Measurements from ENCODE around the gene DNMT1. TPM values are rescaled to one million over a fixed set of nuclear protein-coding genes. Genes with fewer than 3 reads are reported as not detected.
"Not testable (repeated sequence)": the region's sequence is repeated elsewhere in the genome, so short reads cannot be mapped to it uniquely, and the experiment has no call there.

DNMT1 gene
- 100 to 1,000 TPM; 372 to 379 TPM for total RNA-seq

DNA sequence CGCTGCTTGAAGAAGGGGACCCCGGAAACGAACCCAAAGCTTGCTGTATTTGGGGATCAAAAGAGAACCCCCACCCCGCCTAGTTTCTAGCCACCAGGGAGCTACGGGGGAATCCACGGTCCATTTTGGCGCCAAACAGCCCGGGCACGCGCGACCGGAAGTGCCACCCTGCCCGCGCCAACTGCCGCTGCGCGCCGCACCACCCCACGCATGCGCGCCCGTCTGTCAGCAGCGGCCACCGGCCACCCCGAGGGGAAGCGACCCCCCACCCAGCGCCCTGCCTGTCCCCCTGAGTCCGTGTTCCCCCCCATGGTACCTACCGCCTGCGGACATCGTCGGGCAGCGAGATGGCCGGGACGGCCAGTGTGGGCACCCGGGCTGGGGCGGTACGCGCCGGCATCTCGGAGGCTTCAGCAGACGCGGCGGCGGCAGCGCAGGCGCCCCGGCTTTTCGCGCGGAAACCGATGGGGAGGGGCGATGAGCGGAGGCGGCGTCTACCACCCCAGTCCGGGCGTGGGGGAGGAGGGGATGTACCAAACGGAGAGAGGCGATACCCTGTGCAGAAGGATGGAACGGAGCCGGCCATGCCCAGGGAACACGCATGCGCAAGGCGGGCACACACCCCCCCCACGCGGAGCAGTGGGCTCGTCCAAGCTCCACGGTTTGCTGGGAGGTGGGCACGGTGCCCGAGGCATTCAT is at the start of gene DNMT1:
DNMT1 (minus strand) TSS at position 454 of the 699 bp plus-strand sequence; CDS start at position 400, 54 bp downstream.
- no peak for TF ChIP-seq CTCF (IDR thresholded peaks at IDR 0.05)
- ChIA-PET POLR2A (interaction anchor here (0.6 to 3.7 kb wide), 26 partner anchors 9 to 99 kb away, joined by 3 to 23 read pairs (median 4); partner anchors contain the start of genes ANGPTL6, ICAM1, MRPL4 and P2RY11), CTCF (interaction anchor here (0.7 to 4.7 kb wide), 6 partner anchors 33 to 96 kb away, joined by 3 to 24 read pairs (median 5); no protein-coding TSS in a partner anchor)
- peaks cover 43% of the 10 kb centered on the region for H3K4me1 Mint-ChIP-seq (ENCODE audit: low read depth)
- H3K9me3 Mint-ChIP-seq: no peaks in the 10 kb centered on the region
- peak within 1 kb of the TSS; percentile 97 for H3K27ac Mint-ChIP-seq
- peak within 1 kb of the TSS; percentile 94 for H3K4me3 Mint-ChIP-seq
- no peaks in the 10 kb centered on the region for H3K27me3 Mint-ChIP-seq
- intact Hi-C loops (cut with micrococcal nuclease): loop anchor here (5.0 kb wide), 1 partner anchor 58 kb away; the partner anchor contains the start of gene MRPL4
- ATAC-seq (peak; percentile 96), DNase-seq (peak; percentile 99)
- H3K36me3 Mint-ChIP-seq (ENCODE audit: low read depth): peaks cover 35% of the 10 kb centered on the region

GRCh38 chr19:10243606-10244005 is 48.9 kb upstream of the DNMT1 start:
- TF ChIP-seq CTCF (IDR thresholded peaks at IDR 0.05): no peak
- Mint-ChIP-seq H3K9me3 (no peaks in the 10 kb centered on the region), H3K36me3 (ENCODE audit: low read depth) (no peaks in the 10 kb centered on the region), H3K4me1 (ENCODE audit: low read depth) (peaks cover 8% of the 10 kb centered on the region), H3K4me3 (no peak overlapping the region), H3K27me3 (no peaks in the 10 kb centered on the region), H3K27ac (no peak overlapping the region)
- intact Hi-C loops (cut with micrococcal nuclease): no loop called here
- DNase-seq (no peak), ATAC-seq (no peak)
- ChIA-PET POLR2A (no interaction called here), CTCF (no interaction called here)

GRCh38 chr19:10241826-10242449 is 47.2 kb upstream of the DNMT1 start:
- ATAC-seq; H3K9me3 Mint-ChIP-seq; H3K36me3 Mint-ChIP-seq (ENCODE audit: low read depth); H3K27ac Mint-ChIP-seq; H3K27me3 Mint-ChIP-seq; H3K4me1 Mint-ChIP-seq (ENCODE audit: low read depth); DNase-seq; intact Hi-C loops (cut with micrococcal nuclease); CTCF ChIA-PET; H3K4me3 Mint-ChIP-seq: not testable (repeated sequence)
- POLR2A ChIA-PET: interaction anchor here (0.6 kb wide), 2 partner anchors 304 to 349 kb away, joined by 3 read pairs; no protein-coding TSS in a partner anchor

- ChIA-PET POLR2A (interaction anchor here (0.6 kb wide), 1 partner anchor 47 kb away, joined by 3 read pairs; no protein-coding TSS in a partner anchor), CTCF (interaction anchor here (1.3 kb wide), 2 partner anchors 12 to 68 kb away, joined by 3 to 11 read pairs; no protein-coding TSS in a partner anchor)
- intact Hi-C loops (cut with micrococcal nuclease): no loop called here
- H3K27ac Mint-ChIP-seq: no peak overlapping the region
- no peak for ATAC-seq
- H3K36me3 Mint-ChIP-seq (ENCODE audit: low read depth): no peaks in the 10 kb centered on the region
- H3K27me3 Mint-ChIP-seq: no peaks in the 10 kb centered on the region
- no peak for TF ChIP-seq CTCF (IDR thresholded peaks at IDR 0.05)
- H3K4me3 Mint-ChIP-seq: no peak overlapping the region
- peak; percentile 32 for DNase-seq
- H3K4me1 Mint-ChIP-seq (ENCODE audit: low read depth): peaks cover 23% of the 10 kb centered on the region
- H3K9me3 Mint-ChIP-seq: no peaks in the 10 kb centered on the region
Measured at GRCh38 chr19:10238172-10238783, 43.5 kb upstream of the DNMT1 start.

DNA sequence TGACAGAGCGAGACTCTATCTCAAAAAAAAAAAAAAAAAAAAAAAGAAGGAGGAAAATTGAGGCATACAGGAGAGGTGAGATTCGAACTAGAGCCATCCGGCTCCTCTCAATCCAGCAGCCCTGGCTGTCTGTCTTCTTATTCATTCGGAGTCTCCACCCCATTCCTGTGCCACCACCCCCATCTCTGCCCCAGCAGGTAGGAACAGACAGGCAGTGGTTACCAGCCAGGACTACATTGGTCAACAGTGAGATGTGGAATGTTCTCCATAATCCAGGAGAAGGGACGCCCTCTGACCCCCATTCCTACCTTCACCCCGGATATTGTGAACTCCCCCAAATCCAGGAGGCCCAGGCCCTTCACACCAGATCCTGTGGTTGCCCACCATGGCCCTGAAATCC is 42.9 kb upstream of the DNMT1 start:
- CTCF ChIA-PET: interaction anchor here (1.7 kb wide), 1 partner anchor 307 kb away, joined by 5 read pairs; no protein-coding TSS in a partner anchor
- H3K27me3 Mint-ChIP-seq: no peaks in the 10 kb centered on the region
- H3K4me1 Mint-ChIP-seq (ENCODE audit: low read depth): peaks cover 23% of the 10 kb centered on the region
- H3K9me3 Mint-ChIP-seq: no peaks in the 10 kb centered on the region
- H3K4me3 Mint-ChIP-seq: no peak overlapping the region
- no peak overlapping the region for H3K27ac Mint-ChIP-seq
- no peak for ATAC-seq
- H3K36me3 Mint-ChIP-seq (ENCODE audit: low read depth): no peaks in the 10 kb centered on the region
- POLR2A ChIA-PET: no interaction called here
- DNase-seq: no peak
- intact Hi-C loops (cut with micrococcal nuclease): no loop called here
- TF ChIP-seq CTCF (IDR thresholded peaks at IDR 0.05): no peak

DNA sequence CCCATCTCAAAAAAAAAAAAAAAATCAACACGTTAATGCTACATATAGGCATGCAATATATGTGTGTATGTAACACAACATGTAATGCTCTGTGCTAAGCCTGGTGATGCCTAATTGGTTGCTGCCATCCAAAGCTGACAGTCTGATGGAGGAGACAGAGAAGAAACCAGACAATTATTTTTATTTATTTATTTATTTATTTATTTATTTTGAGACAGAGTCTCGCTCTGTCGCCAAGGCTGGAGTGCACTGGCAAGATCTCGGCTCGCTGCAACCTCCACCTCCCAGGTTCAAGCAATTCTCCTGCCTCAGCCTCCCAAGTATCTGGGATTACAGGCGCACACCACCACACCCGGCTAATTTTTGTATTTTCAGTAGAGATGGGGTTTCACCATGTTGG is 40.7 kb upstream of the DNMT1 start:
- H3K36me3 Mint-ChIP-seq (ENCODE audit: low read depth); intact Hi-C loops (cut with micrococcal nuclease); H3K9me3 Mint-ChIP-seq; DNase-seq; ATAC-seq; H3K27me3 Mint-ChIP-seq: not testable (repeated sequence)
- peaks cover 25% of the 10 kb centered on the region for H3K4me1 Mint-ChIP-seq (ENCODE audit: low read depth)
- ChIA-PET CTCF (interaction anchor here (0.8 to 1.9 kb wide), 5 partner anchors 15 to 208 kb away, joined by 3 to 18 read pairs (median 4); no protein-coding TSS in a partner anchor), POLR2A (interaction anchor here (0.8 to 1.7 kb wide), 13 partner anchors 9 to 52 kb away, joined by 3 to 9 read pairs (median 5); partner anchors contain the start of genes DNMT1 and MRPL4)
- peak overlapping the region; percentile 96 for H3K27ac Mint-ChIP-seq
- H3K4me3 Mint-ChIP-seq: peak overlapping the region; percentile 81
